Stimulated activated CD8-positive, alpha-beta memory T cell treated with anti-CD3 and anti-CD28 coated beads, Interleukin-15, amount 100 ng/mL, for 48 hours (primary cell): Measurements from ENCODE around the gene SRSF12.
"Not testable (repeated sequence)": the region's sequence is repeated elsewhere in the genome, so short reads cannot be mapped to it uniquely, and the experiment has no call there.

Experiments used
- DNase-seq, 2 donors: peaks; one replicate each; pipeline ENCODE4 v3.0.0-alpha.2; 2020; ENCODE audit warnings: low read depth in 2 of 2

The SRSF12 gene

DNA sequence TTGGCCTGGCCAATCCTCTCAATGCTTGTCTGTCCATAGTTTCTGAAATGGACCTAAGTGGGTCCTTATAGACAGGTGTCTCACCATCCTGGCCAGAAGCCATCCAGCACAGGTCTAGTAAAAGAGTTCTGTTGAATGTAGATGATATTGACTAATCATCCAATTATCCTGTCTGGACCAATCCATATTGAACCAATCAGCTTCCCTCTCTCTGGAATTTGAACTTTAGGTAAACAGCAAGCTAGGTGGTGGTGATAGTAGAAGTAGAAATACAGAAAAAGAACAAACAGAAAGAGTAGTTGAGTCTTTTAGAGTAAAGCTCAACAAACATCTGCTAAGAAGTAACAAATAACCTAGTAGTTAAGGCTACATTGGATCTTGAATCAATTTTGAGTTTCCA is 46.8 kb downstream of the SRSF12 start:
- DNase-seq = no peak

DNA sequence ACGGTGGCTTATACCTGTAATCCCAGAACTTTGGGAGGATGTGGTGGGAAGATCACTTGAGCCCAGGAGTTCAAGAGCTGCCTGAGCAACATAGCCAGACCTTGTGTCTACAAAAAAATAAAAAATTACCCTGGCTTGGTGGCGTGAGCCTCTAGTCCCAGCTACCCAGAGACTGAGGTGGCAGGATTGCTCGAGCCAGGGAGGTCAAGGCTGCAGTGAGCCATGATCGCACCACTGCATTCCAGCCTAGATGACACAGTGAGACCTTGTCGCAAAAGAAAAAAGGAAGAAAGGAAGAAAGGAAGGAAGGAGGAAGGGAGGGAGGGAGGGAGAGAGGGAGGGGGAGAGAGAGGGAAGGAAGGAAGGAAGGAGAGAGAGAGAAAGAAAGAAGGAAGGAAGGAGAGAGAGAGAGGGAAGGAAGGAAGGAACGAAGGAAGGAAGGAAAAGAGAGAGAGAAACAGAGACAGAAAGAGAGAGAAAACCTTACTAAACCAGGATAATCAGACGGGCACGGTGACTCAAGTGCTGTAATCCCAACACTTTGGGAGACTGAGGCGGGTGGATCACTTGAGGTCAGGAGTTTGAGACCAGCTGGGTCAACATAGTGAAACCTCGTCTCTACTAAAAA is 48.2 kb downstream of the SRSF12 start:
- no peak for DNase-seq

DNA sequence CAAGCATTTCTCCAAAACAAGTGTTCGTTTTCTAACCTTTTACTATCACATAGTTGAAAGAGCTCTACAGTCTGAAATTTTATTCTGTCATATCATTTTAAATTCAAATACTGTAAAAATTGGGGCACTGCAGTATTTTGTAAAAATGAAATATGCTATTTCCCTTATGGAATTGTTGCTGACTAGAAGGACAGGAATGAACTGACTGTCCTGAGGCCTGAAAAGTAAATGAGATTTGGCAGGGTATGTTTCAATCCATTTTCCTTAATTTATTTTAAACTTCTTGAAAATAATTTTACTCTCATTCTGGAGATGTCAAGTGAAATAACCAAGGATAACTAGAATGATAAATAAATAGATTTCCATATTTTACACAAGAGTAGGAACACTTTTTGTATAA is 49.2 kb downstream of the SRSF12 start:
- no peak for DNase-seq

DNA sequence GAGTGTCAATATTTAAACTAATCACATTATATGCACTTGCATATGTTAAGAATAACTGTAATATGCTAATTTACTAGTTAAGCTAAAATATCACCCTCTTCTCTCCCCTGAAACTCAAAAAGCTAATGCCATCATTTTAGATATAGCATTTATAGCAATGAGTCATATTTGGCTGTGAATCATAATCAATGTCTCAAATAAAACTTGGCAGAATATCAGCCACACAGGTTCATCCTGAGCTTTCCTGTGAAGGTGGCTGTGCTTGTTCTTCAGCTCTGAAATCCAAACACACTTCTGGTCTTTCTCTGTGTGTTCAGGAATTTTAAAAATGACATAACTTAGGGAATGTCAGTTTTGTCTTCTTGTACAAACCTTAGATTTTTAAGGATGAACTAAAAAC is 50.1 kb downstream of the SRSF12 start:
- DNase-seq = no peak

DNA sequence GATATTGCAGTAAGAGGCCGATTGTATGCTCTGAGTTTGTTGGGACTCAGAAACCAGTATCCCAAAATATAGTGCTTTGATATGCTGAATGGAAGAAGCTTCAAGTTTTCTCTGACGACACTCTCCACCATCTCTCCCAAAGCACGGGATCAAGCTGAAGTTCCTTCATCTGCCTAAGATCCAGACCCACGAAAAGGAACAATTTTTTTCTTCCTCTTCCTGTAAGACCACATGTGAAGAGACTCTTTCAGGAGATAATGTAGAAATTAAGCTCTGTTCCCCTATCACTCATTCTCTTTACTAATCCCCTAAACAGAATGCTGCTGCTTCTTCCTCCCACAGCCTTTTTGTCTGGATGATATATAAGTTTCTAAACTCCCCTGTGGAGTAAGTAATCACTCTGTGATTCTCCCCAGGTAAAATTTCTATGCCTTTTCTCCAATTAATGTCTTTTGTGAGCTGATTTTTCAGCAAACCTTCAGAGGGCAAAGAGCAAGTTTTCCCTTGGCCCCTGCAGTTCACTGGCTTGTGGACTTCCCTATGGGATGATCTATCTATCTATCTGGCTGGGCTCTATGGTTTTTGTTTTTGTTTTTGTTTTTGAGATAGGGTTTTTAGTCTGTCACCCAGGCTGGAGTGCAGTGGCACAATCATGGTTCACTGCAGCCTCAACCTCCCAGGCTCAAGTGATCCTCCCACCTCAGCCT is 50.8 kb downstream of the SRSF12 start:
- DNase-seq = no peak

DNA sequence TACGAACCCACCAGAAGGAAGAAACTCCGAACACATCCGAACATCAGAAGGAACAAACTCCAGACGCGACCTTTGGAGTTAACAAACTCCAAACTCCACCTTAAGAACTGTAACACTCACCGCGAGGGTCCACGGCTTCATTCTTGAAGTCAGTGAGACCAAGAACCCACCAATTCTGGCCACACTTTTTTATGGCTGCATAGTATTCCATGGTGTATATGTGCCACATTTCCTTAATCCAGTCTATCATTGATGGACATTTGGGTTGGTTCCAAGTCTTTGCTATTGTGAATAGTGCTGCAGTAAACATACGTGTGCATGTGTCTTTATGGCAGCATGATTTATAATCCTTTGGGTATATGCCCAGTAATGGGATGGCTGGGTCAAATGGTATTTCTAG is 51.8 kb downstream of the SRSF12 start:
- not testable (repeated sequence) for DNase-seq

DNA sequence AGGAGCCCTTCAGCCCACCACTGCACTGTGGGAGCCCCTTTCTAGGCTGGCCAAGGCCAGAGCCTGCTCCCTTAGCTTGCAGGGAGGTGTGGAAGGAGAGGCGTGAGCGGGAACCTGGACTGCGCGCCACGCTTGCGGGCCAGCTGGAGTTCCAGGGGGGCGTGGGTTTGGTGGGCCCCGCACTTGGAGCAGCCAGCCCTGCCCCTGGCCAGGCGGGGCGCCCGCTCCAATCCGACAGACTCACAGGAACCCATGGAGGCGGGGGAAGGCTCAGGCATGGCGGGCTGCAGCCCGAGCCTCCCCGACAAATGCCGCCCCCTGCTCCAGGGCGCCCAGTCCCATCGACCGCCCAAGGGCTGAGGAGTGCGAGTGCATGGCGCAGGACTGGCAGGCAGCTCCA is 52.9 kb downstream of the SRSF12 start:
- DNase-seq = not testable (repeated sequence)

DNA sequence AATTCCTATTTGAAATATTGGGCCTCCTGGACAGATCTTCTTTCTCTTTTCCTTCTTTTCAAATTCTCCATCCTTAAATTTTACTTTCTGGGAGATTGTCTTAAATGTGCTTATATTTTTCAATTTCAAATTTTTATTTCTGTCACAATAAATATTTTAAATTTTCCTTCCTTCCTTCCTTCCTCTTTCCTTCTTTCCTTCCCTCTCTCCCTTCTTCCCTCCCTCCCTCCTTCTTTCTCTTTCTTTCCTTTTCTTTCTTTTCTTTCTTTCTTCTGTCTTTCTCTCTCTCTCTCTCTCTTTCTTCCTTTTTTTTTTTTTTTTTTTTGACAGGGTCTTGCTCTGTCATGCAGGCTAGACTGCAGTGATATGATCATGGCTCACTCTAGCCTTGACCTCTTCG is 54.0 kb downstream of the SRSF12 start:
- DNase-seq = no peak

DNA sequence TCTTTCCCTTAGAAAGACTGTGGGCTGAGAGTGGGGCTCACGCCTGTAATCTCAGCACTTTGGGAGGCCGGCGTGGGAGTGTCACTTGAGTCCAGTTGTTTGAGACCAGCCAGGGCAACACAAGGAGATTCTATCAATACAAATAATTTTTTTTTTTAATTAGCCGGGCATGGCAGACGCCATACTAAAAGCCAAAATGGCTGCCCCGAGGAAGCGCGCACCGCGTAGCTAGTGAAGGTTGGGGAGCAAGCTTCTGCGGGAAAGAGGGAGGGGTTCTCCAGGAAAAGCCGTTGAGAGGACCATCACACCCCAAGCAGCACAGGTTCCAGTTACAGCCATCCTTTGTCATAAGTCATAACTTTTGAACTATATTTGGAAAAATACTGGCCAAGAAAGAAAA is 58.6 kb downstream of the SRSF12 start:
- DNase-seq = no peak

DNA sequence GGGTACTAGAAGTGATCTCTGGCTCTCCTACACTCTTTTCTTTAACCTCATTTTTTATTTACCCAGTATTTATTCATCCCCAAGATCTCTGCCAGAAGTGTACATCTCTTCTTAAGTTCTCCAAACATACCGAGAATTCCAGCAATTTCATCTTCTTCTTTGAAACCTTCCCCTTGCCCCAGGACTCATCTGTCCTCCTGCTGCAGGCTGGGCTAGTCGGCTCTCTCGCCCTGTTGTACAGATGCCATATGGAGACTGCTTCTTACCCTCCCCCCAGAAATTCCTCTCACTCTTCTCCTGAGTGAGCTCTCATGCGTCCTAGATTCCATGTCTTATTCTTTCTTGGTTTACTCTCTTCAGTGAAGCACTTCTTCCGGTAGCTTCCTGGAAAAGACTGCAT is 59.2 kb downstream of the SRSF12 start:
- DNase-seq = no peak

DNA sequence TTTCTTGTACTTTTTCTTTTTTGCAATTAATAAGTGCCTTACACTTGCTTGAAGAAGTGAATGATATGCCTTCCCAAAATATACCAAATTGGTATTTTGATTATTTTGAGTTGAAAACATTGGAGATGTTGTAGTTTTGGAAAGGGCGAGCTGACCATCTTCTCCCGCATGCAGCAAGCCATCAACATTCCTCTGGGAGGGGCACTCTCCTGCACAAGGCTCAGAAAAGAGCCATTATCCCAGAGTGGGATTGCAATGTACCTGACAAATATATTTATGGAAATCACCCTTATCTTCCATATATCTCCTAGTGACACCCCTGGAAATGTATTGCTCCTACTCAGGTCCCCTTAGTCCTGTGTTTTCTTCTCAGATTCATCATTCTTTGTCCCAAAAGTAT is 60.1 kb downstream of the SRSF12 start:
- no peak for DNase-seq

DNA sequence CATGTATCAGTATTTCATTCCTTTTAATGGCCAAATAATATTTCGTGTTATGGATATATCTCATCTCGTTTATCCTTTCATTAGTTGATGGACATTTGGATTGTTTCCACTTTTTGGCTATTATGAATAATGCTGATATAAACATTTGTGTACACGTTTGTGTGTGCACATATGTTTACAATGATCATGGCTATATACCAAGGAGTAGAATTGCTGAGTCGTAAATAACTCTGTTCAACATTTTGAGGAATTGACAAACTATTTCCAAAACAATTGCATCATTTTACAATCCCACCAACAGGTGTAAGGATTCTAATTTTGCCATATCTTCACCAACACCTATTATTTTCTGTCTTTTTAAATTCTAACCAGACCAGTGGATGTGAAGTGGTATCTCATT is 63.7 kb downstream of the SRSF12 start:
- no peak for DNase-seq

DNA sequence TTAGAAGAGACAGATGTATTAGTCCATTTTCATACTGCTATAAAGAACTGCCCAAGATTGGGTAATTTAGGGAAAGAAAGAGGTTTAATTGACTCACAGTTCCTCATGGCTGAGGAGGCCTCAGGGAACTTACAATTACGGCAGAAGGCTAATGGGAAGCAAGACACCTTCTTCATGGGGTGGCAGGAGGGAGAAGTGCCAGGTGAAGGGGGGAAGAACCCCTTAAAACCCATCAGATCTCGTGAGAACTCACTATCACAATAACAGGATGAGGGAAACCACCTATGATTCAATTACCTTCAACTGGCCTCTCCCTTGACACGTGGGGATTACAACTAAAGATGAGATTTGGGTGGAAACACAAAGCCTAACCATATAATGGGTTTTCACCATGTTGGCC is 66.2 kb downstream of the SRSF12 start:
- DNase-seq = no peak

DNA sequence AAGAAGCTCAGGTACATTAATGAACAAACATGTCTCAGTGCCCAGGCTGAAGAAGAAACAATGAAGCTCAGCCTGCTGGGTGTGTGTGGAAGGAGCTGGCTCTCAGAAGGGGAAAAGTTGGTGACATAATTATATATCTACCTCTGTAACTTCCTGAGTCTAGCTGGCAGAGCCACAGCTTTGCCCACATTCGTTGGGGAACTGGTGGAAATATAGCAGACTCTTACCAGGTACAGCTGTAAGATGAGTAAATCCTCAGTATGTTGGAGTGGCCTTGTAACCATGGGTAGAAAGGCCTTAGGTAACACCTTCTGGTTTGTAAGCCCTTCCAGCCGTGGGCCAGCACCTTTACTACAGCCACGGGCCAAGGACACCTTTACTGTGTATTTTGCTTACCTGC is 67.2 kb downstream of the SRSF12 start:
- DNase-seq = no peak

DNA sequence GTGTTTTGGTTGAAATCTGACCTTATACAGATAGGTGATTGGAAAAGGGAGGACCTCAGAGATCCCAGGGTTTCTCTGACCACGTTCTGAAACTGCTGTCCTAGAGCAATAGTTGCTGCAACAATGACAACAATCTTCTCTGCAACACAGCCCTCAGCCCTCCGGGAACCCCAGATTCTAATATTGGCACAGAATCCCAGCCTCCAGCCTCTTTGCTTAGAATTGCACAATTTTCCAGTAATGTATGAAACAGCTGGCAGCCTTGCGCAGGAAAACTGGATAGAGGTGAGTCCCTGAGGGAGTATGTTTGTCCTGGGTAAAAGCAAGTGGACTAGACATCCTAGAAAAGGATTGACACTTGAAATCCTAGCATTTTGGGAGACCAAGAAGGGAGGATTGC is 67.7 kb downstream of the SRSF12 start:
- DNase-seq = no peak

DNA sequence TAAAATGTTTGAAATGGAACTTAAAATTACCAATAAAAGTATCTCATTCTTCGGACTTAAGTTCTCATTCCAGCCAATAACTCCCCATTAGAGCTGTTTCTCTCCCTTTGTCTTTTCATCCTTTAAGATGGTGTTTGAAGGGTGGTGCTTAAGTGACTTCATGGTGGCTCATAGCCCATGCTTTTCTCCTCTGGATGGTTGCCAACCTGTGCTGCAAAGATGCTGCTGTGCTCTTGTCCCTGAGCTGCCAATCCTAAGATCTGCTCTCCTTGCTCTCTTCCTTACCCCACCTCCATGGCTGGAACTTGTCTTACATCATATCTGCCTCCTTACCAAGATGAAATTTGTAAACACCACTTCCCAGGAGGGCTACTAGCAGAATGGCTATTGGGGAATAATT is 68.9 kb downstream of the SRSF12 start:
- no peak for DNase-seq

DNA sequence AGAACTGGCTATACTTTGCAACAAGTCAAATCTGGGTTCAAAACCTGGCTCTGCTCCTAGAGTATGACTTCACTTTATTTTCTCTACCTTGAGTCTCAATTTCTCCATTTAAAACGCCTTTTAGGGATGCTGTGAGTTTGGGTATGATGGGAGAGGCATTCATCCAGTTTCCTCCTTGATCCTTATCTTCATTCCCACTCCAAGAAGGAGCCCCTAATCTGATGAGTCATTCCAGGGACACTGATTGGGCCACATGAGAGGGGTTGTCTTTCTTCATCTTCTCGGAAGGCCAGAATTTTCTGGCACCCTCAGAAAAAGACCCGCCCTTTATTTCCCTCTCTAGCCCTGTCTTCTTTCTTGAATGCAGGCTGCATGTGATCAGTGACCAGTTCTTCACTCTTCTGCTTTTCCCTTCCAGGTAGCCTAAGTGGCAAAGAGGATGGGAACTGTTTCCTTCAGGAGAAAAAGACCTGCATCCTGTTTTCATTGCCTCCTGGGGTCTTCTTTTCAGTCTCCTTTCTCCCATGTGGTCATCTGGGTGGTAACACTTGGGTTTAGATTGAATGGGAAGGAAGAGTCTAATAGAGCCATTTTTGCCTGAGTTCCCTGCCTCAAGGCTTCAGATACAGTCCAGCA is 69.5 kb downstream of the SRSF12 start:
- no peak for DNase-seq

DNA sequence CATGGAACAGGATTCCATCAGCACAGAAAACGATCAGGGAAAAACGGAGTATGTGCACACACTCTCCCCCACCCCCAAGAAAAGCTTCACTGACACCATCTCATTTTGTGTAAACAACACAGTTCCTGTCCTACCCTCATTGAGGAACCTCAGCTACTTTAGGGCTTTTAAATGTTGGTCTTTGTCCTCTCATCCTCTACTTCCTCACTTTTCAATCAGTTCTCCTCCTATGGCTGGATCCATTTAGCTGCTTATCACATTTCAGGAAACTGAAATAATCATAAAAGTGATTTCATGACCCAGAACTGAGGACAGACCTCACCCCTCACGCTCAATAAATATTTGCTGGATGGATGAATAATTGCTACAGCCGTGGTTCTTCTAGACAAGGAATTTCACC is 70.4 kb downstream of the SRSF12 start:
- no peak for DNase-seq
